Fibroblast of lung (primary cell): ENCODE data around the gene HNRNPA0.

Experiments
- CTCF ChIP-seq, 2 donors: IDR thresholded peaks in 1 of 2; conservative IDR thresholded peaks in 1 of 2; 1 replicate in 1 of 2; 2 replicates in 1 of 2; pipeline ENCODE4 v1.5.1; 2011 to 2012; ENCODE audit warnings: low read length in 2 of 2, control low read depth in 1 of 2, inconsistent platforms in 1 of 2, low read depth in 1 of 2, mild to moderate bottlenecking in 1 of 2
- EZH2 ChIP-seq: IDR thresholded peaks from 2 replicates; pipeline ENCODE4 v1.5.1; 2012; ENCODE audit warnings: low read length, control low read depth, mild to moderate bottlenecking; ENCODE audit errors: missing control alignments

- TF ChIP-seq CTCF (conservative IDR thresholded peaks at IDR 0.05 in 1 of 2, IDR thresholded peaks at IDR 0.05 in 1 of 2; ENCODE audit: low read depth in 1 of 2, low read length in 2 of 2), result no peak
- TF ChIP-seq EZH2, result no peak
Measured at GRCh38 chr5:137737349-137738131, 16.6 kb downstream of the HNRNPA0 start.
